Stimulated activated CD4-positive, alpha-beta T cell treated with anti-CD3 and anti-CD28 coated beads, Interleukin-4, amount 100 ng/mL, for 1 hour (primary cell): ENCODE results near the gene ACVR2A.

Source experiments
- DNase-seq: peaks from one replicate; pipeline ENCODE4 v3.0.0-alpha.2; 2020

ACVR2A gene

DNA sequence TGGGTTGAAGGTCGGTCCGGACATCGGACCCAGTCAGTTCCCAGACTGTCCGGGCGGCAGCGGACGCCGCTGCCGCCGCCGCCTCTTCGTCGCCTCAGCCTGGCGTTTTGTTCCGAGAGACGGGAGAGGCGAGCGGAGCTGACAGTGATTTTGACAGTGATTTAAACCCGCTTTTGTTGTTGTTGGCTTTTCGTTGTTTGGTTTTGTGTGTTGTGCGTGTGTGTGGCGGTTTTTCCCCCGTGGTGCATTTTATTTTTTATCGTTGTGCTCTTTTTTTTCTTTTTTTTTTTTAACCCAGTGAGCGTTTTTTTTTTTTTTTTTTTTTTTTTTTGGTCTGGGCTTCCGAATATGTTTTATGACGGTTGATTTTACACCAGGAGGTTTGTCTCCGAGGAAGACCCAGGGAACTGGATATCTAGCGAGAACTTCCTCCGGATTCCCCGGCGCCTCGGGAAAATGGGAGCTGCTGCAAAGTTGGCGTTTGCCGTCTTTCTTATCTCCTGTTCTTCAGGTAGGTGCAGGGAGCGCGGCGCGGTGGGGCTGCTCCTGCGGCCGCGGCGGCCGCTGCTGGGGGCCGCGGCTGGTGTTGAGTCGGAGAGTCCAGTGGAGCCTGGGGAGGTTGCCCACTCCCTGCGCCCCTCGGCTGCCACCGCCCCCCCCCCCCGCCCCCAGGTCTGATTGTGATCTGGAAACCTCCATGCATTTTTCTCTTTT lies at the start of gene ACVR2A:
ACVR2A (plus strand) TSS at position 333 of the 714 bp plus-strand sequence; CDS start at position 457, 124 bp downstream.
- peak; percentile 26 for DNase-seq

DNA sequence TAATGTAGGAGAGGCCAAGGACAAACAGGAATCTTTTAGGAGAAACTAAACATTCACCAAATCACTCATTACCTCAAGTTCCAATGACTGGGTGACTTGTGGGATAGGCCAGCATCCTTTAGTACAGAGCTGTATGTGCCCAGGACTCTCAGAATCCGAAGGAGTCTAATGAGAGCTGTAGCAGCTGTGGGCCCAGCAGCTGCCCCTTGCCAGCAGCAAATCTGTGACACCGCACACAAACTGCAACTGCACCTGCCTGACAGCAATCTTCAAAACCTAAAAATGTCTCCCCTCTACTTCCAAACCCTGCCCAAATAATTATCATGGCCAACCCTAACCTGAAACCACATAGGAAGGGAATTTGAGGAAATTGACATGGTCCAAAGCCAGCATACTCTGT lies 44.5 kb upstream of the ACVR2A start:
- no peak for DNase-seq

DNA sequence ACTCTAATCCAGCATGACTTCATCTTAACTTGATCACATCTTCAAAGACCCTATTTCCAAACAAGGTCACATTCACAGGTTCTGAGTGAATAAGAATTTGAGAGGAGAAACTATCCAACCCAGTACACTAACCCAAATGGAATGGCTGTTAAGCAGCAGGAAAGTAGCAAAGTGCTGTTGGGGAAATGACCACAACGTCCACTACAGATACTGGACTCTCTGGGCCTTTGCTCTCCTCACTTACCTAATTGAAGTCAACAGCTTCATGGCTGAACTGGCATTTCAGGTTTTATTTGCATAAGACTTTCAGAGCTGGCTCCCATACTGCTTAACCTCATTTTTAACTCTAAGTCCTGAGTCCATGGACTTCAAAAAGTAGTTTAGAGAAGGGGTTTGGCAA lies 38.0 kb upstream of the ACVR2A start:
- DNase-seq, result no peak

DNA sequence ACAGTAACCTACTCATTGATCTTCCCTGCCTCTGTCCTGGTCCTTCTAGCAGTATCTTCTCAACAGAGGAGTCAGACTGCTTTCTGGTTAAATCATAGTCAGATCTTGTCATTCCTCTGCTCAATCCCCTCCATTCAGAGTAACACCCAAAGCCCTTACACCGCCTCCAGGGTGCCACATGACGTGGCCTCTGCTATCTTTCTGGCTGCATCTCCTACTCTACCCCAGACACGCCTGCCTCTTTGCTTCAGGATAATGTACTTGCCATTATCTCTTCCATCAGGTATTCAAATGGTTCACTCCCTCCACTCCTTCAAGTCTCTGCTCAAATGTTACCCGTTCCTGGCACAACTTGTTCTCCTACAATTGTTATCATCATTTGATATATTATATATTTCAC lies 36.3 kb upstream of the ACVR2A start:
- DNase-seq, result no peak

- DNase-seq, result no peak
Measured at GRCh38 chr2:147810883-147811765, 33.7 kb upstream of the ACVR2A start.

- no peak for DNase-seq
Measured at GRCh38 chr2:147818741-147819140, 26.1 kb upstream of the ACVR2A start.

GRCh38 chr2:147824620-147825019 lies 20.2 kb upstream of the ACVR2A start:
- no peak for DNase-seq

DNA sequence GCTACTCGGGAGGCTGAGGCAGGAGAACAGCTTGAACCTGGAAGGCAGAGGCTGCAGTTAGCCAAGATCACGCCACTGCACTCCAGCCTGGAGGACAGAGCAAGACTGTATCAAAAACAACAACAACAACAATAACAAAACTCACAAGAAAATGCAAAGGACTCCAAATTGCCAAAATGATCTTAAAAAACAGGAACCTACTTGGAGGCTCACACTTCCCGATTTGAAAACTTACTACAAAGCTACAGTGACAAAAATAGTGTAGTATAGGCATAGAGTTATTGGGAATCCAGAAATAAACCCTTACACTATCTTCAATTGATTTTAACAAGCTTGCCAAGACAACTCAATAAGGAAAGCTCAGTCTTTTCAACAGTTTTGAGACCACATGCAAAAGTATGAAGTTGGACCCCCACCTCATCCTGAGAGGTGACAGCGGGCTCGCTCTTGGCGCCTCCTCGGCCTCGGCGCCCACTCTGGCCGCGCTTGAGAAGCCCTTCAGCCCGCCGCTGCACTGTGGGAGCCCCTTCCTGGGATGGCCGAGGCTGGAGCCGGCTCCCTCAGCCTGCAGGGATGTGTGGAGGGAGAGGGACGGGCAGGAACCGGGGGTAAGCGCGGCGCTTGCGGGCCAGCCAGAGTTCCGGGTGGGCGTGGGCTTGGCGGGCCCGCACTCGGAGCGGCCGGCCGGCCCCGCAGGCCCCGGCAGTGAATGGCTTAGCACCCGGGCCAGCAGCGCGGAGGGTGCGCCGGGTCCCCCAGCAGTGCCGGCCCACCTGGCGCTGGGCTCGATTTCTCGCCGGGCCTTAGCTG lies 18.3 kb upstream of the ACVR2A start:
- no peak for DNase-seq

DNA sequence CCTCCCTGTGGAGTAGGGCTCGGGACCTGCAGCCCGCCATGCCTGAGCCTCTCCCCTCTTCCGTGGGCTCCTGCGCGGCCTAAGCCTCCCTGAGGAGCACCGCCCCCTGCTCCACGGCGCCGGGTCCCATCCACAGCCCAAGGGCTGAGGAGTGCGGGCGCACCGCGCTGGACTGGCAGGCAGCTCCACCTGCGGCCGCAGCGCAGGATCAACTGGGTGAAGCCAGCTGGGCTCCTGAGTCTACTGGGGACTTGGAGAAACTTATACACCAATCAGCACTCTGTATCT lies 17.8 kb upstream of the ACVR2A start:
- DNase-seq, result no peak

- DNase-seq, result no peak
Measured at GRCh38 chr2:147829106-147829505, 15.7 kb upstream of the ACVR2A start.

- DNase-seq, result no peak
Measured at GRCh38 chr2:147836099-147836498, 8.7 kb upstream of the ACVR2A start.

GRCh38 chr2:147843391-147843863 lies 1.4 kb upstream of the ACVR2A start:
- DNase-seq, result no peak

DNA sequence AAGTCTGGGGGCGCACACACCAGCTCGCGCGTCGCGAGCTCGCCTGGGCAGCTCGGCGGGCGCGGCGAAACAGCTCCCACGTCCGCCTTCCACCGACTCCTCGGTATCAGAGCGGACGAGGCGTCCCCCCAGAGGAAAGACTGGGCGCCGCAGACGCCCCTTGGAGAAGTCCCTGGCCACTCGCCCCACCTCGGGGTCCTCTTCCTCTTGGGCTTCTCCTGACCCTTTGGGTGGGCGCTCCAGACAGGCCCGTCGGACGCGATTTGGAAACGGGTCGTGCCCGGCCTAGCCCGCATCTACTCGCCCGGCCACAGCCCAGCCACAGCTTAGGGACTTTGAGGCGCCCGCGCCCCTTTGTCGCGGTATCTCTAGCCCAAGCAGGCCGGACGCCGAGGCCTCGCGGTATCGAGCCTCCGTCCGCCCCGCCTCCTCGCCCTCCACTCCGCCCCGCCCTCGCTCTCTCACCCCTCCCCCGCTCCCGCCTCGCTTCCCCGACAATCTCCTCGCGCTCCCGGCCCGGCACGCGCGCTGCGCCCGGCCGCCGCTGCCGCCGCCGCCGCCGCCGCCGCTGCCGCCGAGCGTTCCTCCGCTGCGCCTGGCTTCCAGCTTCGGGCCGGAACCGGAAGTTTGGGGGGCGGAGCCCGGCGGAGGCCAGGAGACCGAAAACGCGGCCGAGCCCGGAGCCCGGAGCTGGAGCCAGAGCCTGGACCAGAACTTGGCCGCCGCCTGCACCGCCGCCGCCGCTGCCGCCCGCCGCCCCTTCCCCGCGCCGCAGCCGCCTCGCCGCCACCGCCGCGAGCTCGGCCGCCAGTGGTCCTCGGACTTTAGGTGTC lies 749 bp upstream of the ACVR2A start:
- DNase-seq, result peak; percentile 89

GRCh38 chr2:147845411-147845971 lies 662 bp downstream of the ACVR2A start:
- DNase-seq, result peak; percentile 13

- no peak for DNase-seq
Measured at GRCh38 chr2:147846412-147847081, 1.7 kb downstream of the ACVR2A start.

- no peak for DNase-seq
Measured at GRCh38 chr2:147847746-147848391, 3.0 kb downstream of the ACVR2A start.

GRCh38 chr2:147850838-147851237 lies 6.0 kb downstream of the ACVR2A start:
- DNase-seq, result no peak

DNA sequence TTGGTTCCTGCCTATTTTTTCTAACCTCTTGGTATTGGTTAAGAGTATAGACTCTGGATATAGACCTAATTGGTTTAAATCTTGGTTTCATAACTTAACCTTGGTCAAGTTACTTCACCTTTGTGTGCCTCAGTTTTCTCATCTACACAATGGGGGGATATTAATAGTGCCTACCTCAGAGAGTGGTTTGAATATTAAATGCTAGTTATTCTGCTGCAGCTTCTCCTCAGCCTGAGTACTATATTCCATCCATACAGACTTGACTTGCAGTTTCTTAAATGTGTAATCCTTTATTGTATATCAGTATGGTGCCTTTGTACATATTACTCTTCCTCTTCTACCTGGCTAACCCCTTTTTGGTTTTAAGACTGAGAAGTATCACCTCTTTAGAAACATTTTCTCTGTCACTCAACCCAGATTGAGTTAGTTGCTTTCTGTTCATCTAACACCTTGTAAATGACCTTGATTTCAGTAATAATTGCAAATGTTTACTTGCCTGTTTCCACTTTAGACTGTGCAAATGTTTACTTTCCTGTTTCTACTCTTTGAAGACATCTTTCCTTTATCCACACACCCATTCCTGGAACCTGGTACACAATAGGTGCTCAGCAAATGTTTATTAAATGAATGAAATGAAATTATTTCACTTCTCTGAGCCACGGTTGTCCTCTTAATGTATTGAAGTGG lies 6.6 kb downstream of the ACVR2A start:
- no peak for DNase-seq

DNA sequence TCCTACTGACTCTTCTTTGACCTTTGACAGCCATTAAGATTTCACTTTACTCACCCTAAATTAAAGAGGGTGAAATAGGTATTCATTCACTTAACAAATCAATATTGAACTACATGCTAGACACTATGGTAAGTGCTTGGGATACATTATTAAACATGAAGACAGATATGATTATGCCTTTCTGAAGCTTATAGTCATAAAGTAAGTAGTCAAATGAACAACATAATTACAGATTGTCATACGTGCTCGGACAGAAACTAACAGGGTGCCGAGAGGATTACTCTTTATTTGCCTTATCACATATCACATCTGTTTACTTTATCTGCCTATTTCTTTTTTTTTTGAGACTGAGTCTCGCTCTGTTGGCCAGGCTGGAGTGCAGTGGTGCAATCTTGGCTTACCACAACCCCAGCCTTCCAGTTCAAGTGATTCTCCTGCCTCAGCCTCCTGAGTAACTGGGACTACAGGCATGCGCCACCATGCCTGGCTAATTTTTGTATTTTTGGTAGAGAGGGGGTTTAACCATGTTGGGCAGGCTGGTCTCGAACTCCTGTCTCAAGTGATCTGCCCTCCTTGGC lies 9.8 kb downstream of the ACVR2A start:
- no peak for DNase-seq

DNA sequence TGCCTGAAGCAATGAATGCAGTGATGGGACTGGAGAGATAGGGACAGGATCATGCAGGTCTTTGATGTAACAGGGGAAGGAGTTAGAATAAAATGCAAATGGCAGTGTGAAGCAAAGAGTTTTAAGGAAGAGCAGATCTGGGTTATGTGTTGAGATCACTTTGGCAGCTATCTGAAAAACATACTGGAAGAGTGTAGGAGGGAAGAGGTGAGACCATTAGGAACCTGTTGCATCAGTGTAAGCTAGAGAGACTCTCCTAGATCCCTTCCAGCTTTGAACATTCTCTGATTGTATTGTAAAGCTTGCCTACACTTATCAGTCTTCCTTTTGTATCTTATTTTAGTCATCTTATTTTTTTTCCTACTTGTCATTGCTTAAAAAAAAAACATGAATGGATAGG lies 10.5 kb downstream of the ACVR2A start:
- DNase-seq, result no peak
